Activated CD4-positive, CD25-positive, alpha-beta regulatory T cell treated with anti-CD3 and anti-CD28 coated beads, Interleukin-2, amount 50 U/mL, for 24 hours (primary cell): Measurements from ENCODE around the gene NSA2.

Experiments
- ATAC-seq, 2 donors: fragments of 150-1000 bp; cut with Tn5 transposase; one replicate each; pipeline ENCODE4 v1.10.0; 2021; ENCODE audit warnings: mild to moderate bottlenecking in 1 of 2, moderate library complexity in 1 of 2

The NSA2 gene

GRCh38 chr5:74822288-74822687 is 55.2 kb downstream of the NSA2 start:
- ATAC-seq = no peak

- no peak for ATAC-seq
Observed at GRCh38 chr5:74829413-74829812, 62.4 kb downstream of the NSA2 start.
